ENCODE results near the gene QPCTL. TPM values are rescaled to one million over a fixed set of nuclear protein-coding genes. Genes with fewer than 3 reads are reported as not detected.
A peak's percentile ranks its signal among the peaks of the same experiment; 100 is the strongest.

The QPCTL gene
- total and polyA plus RNA-seq, 10 of the 15 experiments (the other 5 are each of a cell fraction or from before 2014, with no cell fraction given): 1.1 to 22.6 (median 11.2) TPM

GRCh38 chr19:45692187-45693105, at the start of gene QPCTL (continued):
- TF ChIP-seq ELK1 (IDR thresholded peaks at IDR 0.05; ENCODE audit: low read depth, low read length) (no peak; the same call in 1 of the 2 replicates), CHD4 (IDR thresholded peaks at IDR 0.05) (no peak), NFYB (IDR thresholded peaks at IDR 0.05; ENCODE audit: insufficient read depth, low read depth, low read length) (peak; percentile 90), MLLT1 (IDR thresholded peaks at IDR 0.05) (peak; percentile 21), ZNF274 (IDR thresholded peaks at IDR 0.05; ENCODE audit: insufficient read depth, insufficient read length) (no peak), PRDM15 (CRISPR knock-in tag; IDR thresholded peaks at IDR 0.05) (no peak), RUNX3 (IDR thresholded peaks at IDR 0.05; ENCODE audit: low read length) (peak; percentile 71), EGR1 (IDR thresholded peaks at IDR 0.05; ENCODE audit: borderline replicate concordance in 1 of 2, low read depth in 2 of 2, low read length in 2 of 2) (no peak), ASH2L (IDR thresholded peaks at IDR 0.05; ENCODE audit: borderline replicate concordance, low read depth) (no peak), IRF3 (IDR thresholded peaks at IDR 0.05) (peak; percentile 74; the same call in 1 of the 2 replicates), HDGF (IDR thresholded peaks at IDR 0.05) (peak; percentile 96), EP300 (IDR thresholded peaks at IDR 0.05; ENCODE audit: borderline replicate concordance in 1 of 2, control insufficient read depth in 1 of 2, low read depth in 2 of 2, low read length in 2 of 2) (peak; percentile 13 to 31; a peak in 1 of 4 replicates), TCF12 (IDR thresholded peaks at IDR 0.05; ENCODE audit: low read depth, low read length) (no peak), NFXL1 (IDR thresholded peaks at IDR 0.05; ENCODE audit: borderline replicate concordance) (no peak), MXI1 (IDR thresholded peaks at IDR 0.05; ENCODE audit: low read depth, low read length) (peak; percentile 83), POLR2AphosphoS2 (IDR thresholded peaks at IDR 0.05; ENCODE audit: low read depth, low read length) (peak; percentile 41; the same call in 1 of the 2 replicates), HCFC1 (IDR thresholded peaks at IDR 0.05; ENCODE audit: low read length) (no peak), TBL1XR1 (IDR thresholded peaks at IDR 0.05; ENCODE audit: low read depth, low read length) (no peak), ZNF24 (IDR thresholded peaks at IDR 0.05) (no peak)
- TF ChIP-seq, protein P1, sequence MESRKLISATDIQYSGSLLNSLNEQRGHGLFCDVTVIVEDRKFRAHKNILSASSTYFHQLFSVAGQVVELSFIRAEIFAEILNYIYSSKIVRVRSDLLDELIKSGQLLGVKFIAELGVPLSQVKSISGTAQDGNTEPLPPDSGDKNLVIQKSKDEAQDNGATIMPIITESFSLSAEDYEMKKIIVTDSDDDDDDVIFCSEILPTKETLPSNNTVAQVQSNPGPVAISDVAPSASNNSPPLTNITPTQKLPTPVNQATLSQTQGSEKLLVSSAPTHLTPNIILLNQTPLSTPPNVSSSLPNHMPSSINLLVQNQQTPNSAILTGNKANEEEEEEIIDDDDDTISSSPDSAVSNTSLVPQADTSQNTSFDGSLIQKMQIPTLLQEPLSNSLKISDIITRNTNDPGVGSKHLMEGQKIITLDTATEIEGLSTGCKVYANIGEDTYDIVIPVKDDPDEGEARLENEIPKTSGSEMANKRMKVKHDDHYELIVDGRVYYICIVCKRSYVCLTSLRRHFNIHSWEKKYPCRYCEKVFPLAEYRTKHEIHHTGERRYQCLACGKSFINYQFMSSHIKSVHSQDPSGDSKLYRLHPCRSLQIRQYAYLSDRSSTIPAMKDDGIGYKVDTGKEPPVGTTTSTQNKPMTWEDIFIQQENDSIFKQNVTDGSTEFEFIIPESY (IDR thresholded peaks at IDR 0.05): no peak
